ENCODE results near the gene CSF2RB.

CSF2RB gene

DNA sequence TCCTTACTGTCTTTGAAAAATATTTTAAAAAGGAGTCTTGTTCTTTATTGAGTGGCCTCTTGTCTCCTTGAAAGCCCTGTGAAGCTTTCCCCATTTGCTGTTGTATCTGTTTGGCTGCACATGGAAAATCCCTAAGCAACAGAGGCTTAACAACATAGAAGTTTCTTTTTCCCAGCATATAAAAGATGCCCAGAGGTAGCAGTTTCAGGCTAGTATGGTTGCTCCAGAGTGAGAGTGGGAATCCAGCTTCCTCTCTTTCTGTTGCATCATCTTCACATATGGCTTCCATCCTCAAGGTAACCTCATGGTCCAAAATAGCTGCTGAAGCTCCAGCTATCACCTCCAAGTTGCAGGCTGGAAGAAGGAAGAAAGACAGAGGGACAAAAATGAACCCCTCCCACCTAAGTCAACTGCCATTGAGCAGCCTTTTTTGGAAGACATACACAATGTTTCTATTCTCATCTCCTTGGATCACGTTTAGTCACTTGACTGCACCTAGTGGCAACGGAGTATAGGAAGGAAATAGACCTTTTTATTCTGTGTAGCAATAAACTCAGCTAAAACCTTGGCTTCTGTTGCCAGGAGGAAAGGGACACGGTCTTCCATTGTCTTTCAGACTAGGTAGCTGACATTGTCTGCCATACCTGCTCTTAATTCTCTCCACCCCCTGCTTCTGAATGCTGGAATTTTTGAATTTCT is 5.3 kb downstream of the CSF2RB start:
- no peak for DNase-seq (ENCODE audit: low read depth in 1 of 2, low spot score in 1 of 2)

DNA sequence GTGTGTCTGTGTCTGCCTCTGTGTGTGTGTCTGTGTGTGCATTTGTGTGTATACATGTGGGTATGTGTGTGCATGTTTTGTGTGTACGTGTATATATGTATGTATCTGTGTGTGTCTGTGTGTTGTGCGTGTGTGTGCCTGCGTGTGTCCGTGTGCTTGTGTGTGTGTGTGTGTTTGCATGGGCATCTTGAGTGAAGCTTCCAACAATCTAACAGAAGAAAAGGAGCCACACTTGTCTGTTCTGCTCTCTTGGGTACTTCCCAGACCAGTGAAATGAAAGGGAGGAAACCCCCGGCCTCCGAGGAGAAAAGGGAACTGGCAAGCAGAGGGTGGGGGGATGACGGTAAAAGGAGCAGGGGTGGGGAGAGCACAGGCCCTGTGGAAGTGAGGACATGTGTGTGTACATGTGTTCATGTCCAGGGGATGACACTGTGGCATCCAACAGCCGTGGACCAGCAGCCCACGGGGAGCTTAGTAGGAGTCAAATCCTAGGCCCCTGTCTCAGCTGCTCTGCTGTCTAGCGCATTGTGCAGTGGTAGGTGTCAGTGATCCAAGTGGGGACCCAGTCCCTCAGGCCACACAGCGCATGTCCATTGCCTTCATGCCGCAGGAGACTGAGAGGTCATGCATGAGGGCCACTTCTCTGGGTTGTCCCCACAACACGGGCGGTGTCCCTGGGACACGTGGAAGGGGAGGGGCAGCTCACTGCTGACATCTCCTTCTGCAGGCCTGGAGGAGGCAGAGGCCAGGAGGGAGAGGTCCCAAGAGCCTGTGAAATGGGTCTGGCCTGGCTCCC is 8.1 kb downstream of the CSF2RB start:
- no peak for DNase-seq (ENCODE audit: low read depth in 1 of 2, low spot score in 1 of 2)

DNA sequence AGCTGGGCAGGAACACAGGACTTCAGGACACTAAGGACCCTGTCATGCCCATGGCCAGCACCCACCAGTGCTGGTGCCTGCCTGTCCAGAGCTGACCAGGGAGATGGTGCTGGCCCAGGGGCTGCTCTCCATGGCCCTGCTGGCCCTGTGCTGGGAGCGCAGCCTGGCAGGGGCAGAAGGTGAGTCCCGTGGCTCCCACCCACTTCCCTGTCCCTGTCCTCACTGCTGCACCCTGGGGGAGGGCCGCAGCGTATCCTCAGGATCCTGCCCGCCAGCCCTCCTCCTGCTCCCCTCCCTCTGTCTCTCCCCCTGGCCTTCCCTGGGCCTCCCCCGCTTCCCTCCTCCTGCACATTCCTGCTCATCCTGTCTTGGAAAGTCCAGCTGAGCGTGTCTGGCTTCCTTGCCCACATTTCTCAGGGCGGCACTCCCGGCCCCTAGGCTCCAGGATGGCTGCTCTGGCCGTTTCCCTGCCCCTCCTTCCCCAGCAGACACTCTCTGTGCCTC is 8.7 kb downstream of the CSF2RB start:
- no peak for DNase-seq (ENCODE audit: low read depth in 1 of 2, low spot score in 1 of 2)

DNA sequence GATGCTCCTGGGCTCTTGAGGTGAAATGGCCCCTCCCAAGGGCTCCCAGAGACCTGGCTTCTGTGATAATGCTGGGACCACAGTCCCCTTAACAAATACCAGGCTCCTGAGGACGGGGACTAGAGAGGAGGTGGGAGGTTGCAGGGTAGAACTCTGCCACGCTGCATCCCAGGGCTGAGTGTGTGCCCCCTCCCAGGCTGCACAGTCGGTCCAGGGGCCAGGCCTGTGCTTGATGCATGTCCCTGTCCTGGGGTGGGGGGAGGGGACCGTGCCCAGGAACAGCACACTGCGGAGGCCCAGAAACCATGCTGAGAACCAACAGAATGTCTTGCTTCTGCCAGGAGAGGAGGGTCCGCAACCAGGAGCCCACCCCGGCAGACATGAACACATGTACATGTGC is 9.3 kb downstream of the CSF2RB start:
- no peak for DNase-seq (ENCODE audit: low read depth in 1 of 2, low spot score in 1 of 2)

DNA sequence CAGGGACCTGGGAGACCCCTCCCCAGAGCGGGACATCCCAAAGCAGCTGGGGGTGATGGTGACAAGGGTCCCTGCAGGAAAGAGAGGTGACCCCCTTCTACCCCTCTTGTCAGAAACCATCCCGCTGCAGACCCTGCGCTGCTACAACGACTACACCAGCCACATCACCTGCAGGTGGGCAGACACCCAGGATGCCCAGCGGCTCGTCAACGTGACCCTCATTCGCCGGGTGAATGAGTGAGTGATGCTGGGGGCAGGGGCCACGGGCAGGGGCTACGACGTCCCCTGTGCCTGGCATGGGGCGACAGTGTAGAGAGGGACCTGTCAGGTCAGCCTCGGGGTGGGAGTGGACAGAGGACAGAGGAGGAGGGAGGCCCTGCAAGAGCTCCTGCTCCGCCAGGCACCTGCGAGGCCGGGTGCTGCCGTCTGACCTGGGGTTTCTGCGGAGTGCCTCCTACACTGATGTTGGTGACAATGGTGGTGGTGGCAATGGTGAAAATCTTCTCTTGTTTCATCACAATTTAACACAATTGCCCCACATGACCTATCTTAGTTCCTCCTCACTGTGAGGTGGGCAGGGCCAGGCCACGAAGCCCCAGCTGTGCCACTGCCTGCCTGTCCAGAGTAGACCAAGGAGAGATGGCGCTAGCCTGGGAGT is 9.8 kb downstream of the CSF2RB start:
- DNase-seq (ENCODE audit: low read depth in 1 of 2, low spot score in 1 of 2), result no peak

DNA sequence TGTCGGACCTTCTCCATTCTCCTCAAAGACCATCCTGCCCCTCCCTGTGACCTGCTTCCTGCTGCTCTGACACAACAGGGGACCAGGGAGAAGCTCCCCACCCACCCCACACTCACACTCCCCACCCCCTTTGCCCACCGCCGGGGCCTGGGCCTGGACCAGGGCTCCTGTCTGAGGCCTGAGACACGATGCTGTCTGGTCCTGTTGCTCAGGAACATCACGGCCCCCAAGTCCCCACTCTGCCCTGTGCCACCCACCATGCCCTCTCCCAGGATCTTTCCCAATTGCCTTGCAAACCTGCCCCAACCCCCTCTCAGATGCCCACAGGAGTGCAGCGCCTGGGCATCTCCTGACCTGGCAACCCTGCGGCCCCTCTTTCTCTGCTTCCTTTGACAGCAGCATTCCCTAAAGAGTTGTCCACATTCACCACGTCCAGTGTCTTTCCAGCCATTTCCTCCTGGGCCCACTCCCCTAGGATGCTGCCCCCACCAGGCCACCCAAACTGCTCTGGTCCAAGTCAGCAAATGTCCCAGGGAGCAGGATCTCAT is 10.8 kb downstream of the CSF2RB start:
- DNase-seq (ENCODE audit: low read depth in 1 of 2, low spot score in 1 of 2), result no peak

DNA sequence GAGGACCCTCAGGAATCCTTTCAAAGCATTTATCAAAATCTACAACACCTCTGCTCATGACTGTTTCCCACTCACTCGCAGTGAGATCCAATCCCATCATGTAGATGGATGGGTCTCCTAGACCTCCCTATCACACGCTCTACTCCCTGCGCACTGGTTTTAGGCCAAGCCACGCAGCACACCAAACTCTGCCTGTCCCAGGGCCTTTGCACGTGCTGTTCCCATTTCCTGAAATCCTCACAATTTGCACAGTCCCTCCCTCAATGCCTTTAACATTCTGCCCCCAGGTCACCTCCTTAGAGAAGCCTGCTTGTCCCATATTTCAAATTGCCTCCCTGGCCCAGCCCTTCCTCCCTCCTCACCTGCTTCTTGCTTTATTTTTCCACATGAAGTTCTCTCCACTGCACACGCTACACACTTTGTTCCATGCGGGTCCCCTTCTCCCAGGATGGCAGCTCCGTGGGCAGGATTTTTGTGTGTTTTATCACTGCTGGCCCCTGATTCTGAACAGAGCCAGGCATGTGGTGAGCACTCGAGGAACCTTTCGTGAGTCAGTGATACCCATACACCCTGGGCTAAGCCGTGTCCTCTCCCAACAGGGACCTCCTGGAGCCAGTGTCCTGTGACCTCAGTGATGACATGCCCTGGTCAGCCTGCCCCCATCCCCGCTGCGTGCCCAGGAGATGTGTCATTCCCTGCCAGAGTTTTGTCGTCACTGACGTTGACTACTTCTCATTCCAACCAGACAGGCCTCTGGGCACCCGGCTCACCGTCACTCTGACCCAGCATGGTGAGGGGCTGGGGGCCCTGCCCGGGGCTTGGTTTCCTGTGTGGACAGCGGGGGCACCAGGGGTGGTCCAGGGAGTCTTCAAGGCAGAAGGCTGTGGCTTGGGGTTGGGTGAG is 12.2 kb downstream of the CSF2RB start:
- DNase-seq (ENCODE audit: low read depth in 1 of 2, low spot score in 1 of 2), result no peak

DNA sequence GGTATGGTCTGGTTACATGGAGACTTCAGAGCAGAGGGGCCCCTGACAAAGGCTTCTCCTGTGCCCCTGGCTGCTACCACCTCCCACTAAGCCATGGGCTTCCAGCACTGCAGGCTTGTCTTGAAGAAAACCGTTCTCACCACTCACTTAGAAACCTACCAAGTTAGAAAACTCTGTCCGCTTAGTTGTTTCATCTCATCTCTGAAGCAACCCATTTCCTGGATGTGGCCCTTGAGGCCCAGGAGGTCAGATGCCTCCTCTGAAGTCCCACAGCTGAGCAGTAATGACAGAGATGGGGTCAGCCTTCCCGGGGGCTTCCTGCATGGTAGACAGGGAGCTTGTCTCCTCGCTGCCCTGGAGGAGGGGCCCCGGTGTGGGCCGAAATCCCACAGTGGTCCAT is 12.9 kb downstream of the CSF2RB start:
- DNase-seq (ENCODE audit: low read depth in 1 of 2, low spot score in 1 of 2), result no peak

DNA sequence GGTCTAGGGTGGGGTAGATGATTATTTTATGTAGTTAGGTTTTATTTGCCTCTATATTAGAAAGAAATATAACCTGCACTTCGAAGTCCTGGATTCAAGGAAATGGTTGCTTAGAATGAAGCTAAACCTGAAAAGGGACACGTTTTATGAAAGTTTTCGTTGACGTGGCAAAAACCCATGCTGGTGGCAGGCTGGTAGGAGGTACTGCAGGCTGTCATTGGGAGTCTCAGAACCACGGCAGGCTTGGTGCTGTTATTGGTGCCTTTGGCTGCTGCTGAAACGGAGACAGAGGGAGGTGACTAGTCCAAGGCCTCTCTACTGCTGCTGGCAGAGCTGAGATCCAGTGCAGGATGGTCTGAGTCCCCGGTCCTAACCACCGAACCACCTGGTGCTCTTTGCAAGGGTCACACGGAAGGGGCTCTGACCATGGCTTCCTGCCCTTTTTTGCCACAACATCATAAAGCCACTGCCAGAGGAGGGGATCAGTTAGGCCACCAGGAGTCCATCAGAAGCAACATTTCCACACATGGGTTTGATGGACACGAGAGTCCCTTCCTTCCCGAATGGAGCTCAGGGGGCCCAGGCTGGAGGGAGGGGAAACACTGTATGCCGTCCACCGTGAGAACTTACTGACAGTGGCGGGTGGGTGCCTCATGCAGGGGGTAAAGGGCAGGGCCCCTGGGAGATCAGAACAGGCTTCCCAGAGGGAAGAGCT is 13.4 kb downstream of the CSF2RB start:
- no peak for DNase-seq (ENCODE audit: low read depth in 1 of 2, low spot score in 1 of 2)

DNA sequence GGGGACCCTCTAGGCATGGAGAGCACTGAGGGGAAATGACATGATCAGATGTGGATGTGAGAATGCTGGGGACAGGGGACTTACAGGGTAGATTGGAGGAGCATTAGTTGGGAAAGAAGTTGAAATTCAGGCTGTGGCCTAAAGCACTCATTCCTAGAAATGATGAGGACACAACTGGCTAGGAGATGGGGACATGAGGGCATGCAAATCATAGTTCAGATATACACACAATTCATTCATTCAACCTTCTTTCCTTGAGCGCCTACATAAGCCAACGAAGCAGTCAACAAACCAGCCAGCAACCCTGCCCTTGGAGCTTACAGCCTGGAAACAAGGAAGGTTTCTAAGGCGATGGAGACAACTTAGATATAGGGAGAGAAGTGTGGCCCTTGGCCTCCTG is 14.2 kb downstream of the CSF2RB start:
- DNase-seq (ENCODE audit: low read depth in 1 of 2, low spot score in 1 of 2), result no peak

DNA sequence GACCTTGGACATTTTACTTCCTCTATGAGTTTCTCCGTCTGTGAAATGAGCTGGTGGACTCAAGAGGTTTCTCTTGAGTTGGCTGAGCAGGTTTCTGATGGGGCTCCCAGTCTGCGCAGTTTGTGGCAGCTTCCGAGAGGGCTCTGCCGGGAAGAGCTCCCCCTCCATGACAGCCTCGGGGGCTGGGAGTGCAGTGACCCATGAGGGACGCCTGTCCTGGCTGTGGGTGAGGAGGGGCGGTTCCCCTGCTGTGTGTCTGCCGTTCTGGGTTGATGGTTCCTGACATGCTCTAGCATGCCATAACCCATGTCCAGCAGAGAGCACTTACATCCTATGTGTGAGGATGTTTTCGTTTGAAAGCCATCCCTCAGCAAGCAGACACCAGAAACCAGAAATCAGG is 14.8 kb downstream of the CSF2RB start:
- no peak for DNase-seq (ENCODE audit: low read depth in 1 of 2, low spot score in 1 of 2)

DNA sequence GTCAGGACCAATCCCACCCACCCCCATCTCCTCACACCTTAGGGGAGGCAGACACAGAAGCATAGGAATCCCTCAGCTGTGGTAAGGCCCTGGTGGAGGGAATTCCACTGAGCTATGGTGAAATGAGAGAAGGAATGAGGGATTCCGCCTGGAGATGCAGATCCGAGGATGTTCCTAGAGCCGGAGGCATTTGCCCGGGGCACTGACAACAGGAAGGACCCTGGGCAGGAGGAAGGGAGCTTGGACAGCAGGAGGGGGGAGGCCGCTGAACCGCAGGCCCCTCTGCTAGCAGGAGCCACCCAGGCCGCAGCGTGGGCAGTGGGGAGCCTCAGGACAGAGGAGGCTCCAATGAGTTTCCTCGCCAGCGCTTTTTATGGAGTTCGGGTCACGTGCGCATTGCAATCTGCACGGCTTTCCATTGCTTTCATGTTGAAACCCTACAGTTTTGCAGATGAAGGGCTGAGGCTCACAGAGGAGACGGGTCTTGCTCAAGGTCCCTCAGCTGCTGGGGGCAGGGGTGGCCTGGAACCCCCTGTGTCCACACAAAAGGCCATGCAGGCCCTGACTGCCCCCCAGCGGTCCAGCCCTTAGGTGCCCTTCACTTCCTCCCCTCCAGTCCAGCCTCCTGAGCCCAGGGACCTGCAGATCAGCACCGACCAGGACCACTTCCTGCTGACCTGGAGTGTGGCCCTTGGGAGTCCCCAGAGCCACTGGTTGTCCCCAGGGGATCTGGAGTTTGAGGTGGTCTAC is 15.5 kb downstream of the CSF2RB start:
- no peak for DNase-seq (ENCODE audit: low read depth in 1 of 2, low spot score in 1 of 2)

DNA sequence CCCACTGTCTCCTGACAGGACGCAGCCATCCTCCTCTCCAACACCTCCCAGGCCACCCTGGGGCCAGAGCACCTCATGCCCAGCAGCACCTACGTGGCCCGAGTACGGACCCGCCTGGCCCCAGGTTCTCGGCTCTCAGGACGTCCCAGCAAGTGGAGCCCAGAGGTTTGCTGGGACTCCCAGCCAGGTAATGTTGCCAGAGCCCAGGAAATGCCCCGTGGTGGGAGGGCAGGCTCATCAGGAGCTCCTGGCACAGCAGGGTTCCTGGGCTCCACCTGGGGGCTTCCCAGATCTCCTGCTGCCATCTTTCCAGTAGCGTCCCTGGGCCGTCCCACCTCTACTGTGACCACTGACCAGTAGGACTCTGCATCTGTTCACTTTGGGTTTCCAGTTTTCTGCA is 16.2 kb downstream of the CSF2RB start:
- no peak for DNase-seq (ENCODE audit: low read depth in 1 of 2, low spot score in 1 of 2)

DNA sequence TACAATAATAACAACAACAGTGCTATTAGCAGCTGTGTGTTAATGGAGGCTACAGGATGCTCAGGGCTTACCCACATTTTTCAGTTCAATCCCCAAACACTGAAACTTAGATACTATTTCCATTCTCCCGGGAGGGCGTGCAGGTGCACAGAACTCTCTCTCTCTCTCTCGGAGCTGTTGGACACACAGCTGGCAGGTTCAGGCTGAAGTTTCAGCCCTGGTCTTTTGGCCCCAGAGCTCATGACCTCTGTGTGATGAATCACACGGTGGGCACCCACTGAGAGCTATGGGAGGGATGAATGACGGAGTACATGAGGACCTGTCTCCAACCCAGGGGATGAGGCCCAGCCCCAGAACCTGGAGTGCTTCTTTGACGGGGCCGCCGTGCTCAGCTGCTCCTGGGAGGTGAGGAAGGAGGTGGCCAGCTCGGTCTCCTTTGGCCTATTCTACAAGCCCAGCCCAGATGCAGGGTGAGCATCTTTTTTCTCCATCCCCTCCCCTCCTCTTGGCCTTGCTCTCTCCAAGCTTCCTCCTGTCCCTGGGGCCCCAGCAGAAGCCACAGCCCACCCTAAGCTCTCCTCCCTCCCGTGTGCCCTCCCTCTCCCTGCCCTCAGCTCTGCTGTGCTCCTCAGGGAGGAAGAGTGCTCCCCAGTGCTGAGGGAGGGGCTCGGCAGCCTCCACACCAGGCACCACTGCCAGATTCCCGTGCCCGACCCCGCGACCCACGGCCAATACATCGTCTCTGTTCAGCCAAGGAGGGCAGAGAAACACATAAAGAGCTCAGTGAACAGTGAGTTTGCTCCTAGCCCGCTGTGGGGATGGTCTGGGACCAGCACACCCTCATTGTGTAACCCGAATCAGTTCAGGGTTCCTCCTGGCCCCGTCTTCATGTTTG is 16.9 kb downstream of the CSF2RB start:
- no peak for DNase-seq (ENCODE audit: low read depth in 1 of 2, low spot score in 1 of 2)

DNA sequence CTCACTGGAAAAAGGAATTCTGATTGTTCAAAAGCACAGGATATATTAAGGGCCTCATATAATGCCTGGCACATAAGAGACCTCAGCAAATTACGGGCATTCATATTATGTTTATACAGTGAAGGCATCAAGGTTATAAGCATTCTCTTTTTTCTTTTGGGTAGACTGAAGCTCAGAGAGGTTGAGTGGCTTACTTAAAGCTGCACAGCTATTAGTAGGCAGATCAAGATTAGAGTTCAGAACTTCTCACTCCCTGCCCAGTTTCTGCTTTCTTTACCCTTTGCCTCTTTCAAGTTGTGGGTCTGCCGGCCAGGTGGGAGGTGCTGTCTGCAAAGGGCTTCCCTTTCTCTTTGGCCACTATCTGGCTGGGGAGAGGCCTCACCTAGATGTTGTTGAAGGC is 18.0 kb downstream of the CSF2RB start:
- DNase-seq (ENCODE audit: low read depth in 1 of 2, low spot score in 1 of 2), result no peak

DNA sequence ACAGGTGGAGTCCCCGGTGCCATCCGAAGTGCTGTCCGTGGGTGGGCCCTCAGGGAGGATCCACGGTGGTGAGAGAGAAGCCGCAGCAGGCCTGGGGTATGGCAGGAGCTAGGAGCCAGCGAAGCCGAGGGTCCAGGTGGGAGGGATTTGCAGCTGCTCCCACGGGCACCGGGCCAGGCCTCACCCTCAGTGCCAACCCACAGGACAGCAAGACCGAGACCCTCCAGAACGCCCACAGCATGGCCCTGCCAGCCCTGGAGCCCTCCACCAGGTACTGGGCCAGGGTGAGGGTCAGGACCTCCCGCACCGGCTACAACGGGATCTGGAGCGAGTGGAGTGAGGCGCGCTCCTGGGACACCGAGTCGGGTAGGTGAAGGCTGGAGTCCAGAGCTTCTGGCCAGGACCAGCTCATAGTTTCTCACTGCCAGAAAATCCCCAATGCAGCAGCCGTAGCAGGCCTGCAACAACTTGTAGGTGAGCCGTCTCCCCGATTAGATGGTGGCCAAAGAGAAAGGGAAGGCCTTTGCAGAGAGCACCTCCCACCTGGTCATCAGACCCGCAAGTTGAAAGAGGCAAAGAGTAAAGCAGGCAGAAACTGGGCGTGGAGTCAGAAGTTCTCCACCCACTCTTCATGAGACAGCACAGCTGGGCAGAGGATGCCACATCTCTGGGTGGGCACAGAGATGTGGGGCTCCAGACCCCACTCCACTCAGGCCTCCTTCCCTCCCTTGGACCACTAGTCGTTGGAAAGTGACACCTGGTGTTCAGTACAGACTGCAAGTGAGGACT is 20.4 kb downstream of the CSF2RB start:
- no peak for DNase-seq (ENCODE audit: low read depth in 1 of 2, low spot score in 1 of 2)

DNA sequence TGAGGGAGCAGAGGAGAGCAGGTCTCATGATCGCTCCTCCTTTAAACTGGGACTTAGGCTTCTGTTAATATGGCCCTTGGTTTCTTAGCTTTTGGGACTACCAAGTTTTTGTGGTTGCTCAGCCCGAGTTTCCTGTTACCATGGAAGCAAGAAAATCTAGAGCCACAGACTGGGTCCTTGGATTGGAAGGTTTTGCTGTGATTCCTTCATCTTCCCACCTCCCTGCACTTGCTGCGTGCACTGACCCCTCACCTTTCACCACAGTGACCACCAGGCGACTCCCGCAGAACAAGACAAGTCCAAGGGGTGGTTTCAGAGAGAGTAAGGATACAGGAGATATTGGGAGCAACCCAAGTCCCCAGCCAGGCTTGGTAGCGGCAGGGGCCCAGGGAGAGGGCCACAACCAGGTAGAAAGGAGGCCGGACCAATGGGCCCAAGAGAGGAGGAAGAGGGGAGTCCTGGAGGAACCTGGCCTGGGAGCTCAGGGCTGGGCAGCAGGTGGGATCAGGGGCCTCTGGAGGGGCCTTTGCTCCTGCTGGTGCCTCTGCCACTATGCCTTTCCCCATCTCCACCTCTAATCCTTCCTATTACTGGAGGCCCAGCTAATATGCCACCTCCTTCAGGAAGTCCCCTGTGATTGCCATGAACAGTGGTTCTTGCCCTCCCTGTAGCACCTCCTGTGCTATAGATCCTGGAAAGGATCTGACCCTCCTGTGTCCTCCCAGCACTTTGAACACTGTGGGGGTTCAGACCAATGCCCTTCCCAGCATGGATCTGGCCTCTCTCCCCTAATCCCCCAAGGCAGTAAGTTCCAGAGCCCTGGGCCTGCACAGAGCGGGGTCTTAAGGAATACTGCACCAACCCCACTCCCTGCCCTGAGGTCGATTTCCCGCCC is 21.2 kb downstream of the CSF2RB start:
- no peak for DNase-seq (ENCODE audit: low read depth in 1 of 2, low spot score in 1 of 2)

Measured in activated T-helper 1 cell treated with anti-CD3 and anti-CD28 coated beads, Interleukin-2, amount 50 U/mL, for 16 hours (primary cell).